Measurements from ENCODE around the gene NFIC. TPM values are rescaled to one million over a fixed set of nuclear protein-coding genes. Genes with fewer than 3 reads are reported as not detected.
"Not testable (repeated sequence)": the region's sequence is repeated elsewhere in the genome, so short reads cannot be mapped to it uniquely, and the experiment has no call there.

Gene NFIC
- total RNA-seq, 4 donors from 2014 or later, result 165 to 297 (median 211) TPM

DNA sequence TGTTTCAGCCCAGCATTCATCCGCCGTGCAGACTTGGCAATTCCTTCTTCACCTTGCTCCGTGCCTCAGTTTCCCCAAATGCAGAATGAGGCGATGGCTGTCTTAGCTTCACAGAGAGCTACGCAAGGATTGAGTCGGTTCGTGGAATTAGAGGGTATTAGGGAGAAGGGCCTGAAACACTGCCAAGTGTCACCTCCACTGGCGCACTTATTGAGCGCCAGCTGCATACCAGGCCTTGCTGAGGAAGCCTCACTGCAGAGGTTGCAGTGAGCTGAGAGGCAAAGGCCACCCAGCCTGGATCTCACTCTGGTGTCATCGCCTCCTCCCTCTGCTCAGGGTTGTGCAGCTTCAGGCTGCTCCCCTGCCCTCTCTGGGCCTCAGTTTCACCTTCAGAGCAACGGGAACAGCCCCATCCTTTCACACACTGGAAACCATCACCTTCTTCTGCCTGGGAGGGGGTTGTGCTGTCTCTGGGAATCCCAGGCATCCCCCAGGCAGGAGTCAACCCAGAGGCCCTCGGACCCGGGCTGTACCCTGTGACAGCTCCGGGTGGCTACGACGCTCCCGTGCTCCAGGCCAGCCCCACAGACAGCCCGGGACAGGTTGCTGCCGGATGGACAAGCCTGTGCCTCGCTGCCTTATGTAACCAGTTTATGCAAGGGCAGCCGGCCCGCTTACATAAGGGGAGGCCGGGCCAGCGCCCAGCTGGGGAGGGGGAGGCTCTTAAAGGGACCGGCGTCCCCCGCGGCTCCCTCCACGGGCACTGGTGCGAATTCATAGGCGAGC is 31.9 kb downstream of the NFIC start:
- Histone ChIP-seq H3K4me3 (peak overlapping the region; percentile 35 to 57 (median 46)), H3K36me3 (peaks cover 5 to 21% (median 14%) of the 10 kb centered on the region in 4 donors), H3K27me3 (no peaks in the 10 kb centered on the region), H3K4me1 (peaks cover 49 to 100% (median 93%) of the 10 kb centered on the region in 4 donors), H3K9me3 (no peaks in the 10 kb centered on the region), H3K27ac (replicated peaks in 1 of 4) (peak overlapping the region; percentile 95 to 100 (median 99))
- intact Hi-C loops (cut with DNase I), result no loop called here
- DNase-seq (ENCODE audit: extremely low spot score), result peak; percentile 93
- peak; percentile 49 for TF ChIP-seq EP300 (IDR thresholded peaks at IDR 0.05)
- TF ChIP-seq POLR2A (IDR thresholded peaks at IDR 0.05; ENCODE audit: low read depth), result no peak
- TF ChIP-seq POLR2AphosphoS5 (IDR thresholded peaks at IDR 0.05), result peak; percentile 91 to 96
- TF ChIP-seq, protein P1, sequence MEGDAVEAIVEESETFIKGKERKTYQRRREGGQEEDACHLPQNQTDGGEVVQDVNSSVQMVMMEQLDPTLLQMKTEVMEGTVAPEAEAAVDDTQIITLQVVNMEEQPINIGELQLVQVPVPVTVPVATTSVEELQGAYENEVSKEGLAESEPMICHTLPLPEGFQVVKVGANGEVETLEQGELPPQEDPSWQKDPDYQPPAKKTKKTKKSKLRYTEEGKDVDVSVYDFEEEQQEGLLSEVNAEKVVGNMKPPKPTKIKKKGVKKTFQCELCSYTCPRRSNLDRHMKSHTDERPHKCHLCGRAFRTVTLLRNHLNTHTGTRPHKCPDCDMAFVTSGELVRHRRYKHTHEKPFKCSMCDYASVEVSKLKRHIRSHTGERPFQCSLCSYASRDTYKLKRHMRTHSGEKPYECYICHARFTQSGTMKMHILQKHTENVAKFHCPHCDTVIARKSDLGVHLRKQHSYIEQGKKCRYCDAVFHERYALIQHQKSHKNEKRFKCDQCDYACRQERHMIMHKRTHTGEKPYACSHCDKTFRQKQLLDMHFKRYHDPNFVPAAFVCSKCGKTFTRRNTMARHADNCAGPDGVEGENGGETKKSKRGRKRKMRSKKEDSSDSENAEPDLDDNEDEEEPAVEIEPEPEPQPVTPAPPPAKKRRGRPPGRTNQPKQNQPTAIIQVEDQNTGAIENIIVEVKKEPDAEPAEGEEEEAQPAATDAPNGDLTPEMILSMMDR (IDR thresholded peaks at IDR 0.05), result no peak
- 48% methylated on average over 17 of the region's 31 CpGs for WGBS

- 42% methylated on average over 10 of the region's 10 CpGs for WGBS
- peaks cover 5 to 20% (median 14%) of the 10 kb centered on the region in 4 donors for H3K36me3 ChIP-seq
- peak overlapping the region; percentile 35 to 57 (median 46) for H3K4me3 ChIP-seq
- no peaks in the 10 kb centered on the region for H3K27me3 ChIP-seq
- H3K4me1 ChIP-seq, result peaks cover 55 to 100% (median 94%) of the 10 kb centered on the region in 4 donors
- intact Hi-C loops (cut with DNase I), result no loop called here
- DNase-seq (ENCODE audit: extremely low spot score), result no peak
- peak overlapping the region; percentile 95 to 100 (median 99) for H3K27ac ChIP-seq (replicated peaks in 1 of 4)
- TF ChIP-seq POLR2AphosphoS5 (IDR thresholded peaks at IDR 0.05) (no peak), EP300 (IDR thresholded peaks at IDR 0.05) (no peak), POLR2A (IDR thresholded peaks at IDR 0.05; ENCODE audit: low read depth) (no peak)
- TF ChIP-seq, protein P1 (IDR thresholded peaks at IDR 0.05), result no peak
- no peaks in the 10 kb centered on the region for H3K9me3 ChIP-seq
Measured at GRCh38 chr19:3398900-3399278, 32.5 kb downstream of the NFIC start.

DNA sequence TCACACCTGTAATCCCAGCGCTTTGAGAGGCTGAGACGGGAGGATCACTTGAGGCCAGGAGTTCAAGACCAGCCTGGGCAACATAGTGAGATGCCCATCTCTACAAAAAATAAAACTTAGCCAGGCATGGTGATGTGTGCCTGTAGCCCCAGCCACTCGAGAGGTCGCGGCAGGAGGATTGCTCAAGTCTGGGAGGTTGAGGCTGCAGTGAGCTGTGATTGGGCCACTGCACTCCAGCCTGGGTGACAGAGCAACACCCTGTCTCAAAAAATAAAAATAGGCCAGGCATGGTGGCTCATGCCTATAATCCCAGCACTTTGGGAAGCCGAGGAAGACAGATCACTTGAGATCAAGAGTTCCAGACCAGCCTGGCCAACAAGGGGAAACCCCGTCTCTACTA is 32.9 kb downstream of the NFIC start:
- 64% methylated on average over 7 of the region's 7 CpGs for WGBS
- H3K27me3 ChIP-seq; DNase-seq (ENCODE audit: extremely low spot score); intact Hi-C loops (cut with DNase I); H3K9me3 ChIP-seq: not testable (repeated sequence)
- peaks cover 5 to 20% (median 12%) of the 10 kb centered on the region in 4 donors for H3K36me3 ChIP-seq
- H3K4me3 ChIP-seq, result peak overlapping the region; percentile 35 to 57 (median 46)
- peak overlapping the region; percentile 95 to 100 (median 99) for H3K27ac ChIP-seq (replicated peaks in 1 of 4)
- H3K4me1 ChIP-seq, result peaks cover 59 to 99% (median 94%) of the 10 kb centered on the region in 4 donors

- no peak for DNase-seq (ENCODE audit: extremely low spot score)
- peak overlapping the region; percentile 95 to 100 (median 99) for H3K27ac ChIP-seq (replicated peaks in 1 of 4)
- TF ChIP-seq POLR2AphosphoS5 (IDR thresholded peaks at IDR 0.05), result no peak
- TF ChIP-seq, protein P1 (IDR thresholded peaks at IDR 0.05), result no peak
- no peak for TF ChIP-seq POLR2A (IDR thresholded peaks at IDR 0.05; ENCODE audit: low read depth)
- no peak for TF ChIP-seq EP300 (IDR thresholded peaks at IDR 0.05)
- WGBS, result 85% methylated on average over 16 of the region's 18 CpGs
- no peaks in the 10 kb centered on the region for H3K9me3 ChIP-seq
- intact Hi-C loops (cut with DNase I), result loop anchor here (5.0 to 10.0 kb wide), 2 partner anchors 34 to 66 kb away; partner anchors contain the start of gene NFIC
- H3K36me3 ChIP-seq, result peaks cover 0 to 5% (median 5%) of the 10 kb centered on the region in 4 donors
- no peaks in the 10 kb centered on the region for H3K27me3 ChIP-seq
- peaks cover 74 to 99% (median 99%) of the 10 kb centered on the region in 4 donors for H3K4me1 ChIP-seq
- no peak overlapping the region for H3K4me3 ChIP-seq
Measured at GRCh38 chr19:3401004-3401768, 34.8 kb downstream of the NFIC start.
